GM12873 (cell line): ENCODE results near the gene RBBP4.

Experiments
- TF ChIP-seq, protein P1 (sequence below): IDR thresholded peaks from 2 replicates; pipeline ENCODE4 v1.5.1; 2012; ENCODE audit warnings: low read depth, mild to moderate bottlenecking, moderate library complexity, low read length, control low read depth; ENCODE audit not compliant: insufficient read depth; ENCODE audit errors: missing control alignments

Gene RBBP4

GRCh38 chr1:32727876-32728275, 76.9 kb downstream of the RBBP4 start:
- TF ChIP-seq, protein P1, sequence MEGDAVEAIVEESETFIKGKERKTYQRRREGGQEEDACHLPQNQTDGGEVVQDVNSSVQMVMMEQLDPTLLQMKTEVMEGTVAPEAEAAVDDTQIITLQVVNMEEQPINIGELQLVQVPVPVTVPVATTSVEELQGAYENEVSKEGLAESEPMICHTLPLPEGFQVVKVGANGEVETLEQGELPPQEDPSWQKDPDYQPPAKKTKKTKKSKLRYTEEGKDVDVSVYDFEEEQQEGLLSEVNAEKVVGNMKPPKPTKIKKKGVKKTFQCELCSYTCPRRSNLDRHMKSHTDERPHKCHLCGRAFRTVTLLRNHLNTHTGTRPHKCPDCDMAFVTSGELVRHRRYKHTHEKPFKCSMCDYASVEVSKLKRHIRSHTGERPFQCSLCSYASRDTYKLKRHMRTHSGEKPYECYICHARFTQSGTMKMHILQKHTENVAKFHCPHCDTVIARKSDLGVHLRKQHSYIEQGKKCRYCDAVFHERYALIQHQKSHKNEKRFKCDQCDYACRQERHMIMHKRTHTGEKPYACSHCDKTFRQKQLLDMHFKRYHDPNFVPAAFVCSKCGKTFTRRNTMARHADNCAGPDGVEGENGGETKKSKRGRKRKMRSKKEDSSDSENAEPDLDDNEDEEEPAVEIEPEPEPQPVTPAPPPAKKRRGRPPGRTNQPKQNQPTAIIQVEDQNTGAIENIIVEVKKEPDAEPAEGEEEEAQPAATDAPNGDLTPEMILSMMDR: no peak

- TF ChIP-seq, protein P1: no peak
Measured at GRCh38 chr1:32728413-32729077, 77.5 kb downstream of the RBBP4 start.

DNA sequence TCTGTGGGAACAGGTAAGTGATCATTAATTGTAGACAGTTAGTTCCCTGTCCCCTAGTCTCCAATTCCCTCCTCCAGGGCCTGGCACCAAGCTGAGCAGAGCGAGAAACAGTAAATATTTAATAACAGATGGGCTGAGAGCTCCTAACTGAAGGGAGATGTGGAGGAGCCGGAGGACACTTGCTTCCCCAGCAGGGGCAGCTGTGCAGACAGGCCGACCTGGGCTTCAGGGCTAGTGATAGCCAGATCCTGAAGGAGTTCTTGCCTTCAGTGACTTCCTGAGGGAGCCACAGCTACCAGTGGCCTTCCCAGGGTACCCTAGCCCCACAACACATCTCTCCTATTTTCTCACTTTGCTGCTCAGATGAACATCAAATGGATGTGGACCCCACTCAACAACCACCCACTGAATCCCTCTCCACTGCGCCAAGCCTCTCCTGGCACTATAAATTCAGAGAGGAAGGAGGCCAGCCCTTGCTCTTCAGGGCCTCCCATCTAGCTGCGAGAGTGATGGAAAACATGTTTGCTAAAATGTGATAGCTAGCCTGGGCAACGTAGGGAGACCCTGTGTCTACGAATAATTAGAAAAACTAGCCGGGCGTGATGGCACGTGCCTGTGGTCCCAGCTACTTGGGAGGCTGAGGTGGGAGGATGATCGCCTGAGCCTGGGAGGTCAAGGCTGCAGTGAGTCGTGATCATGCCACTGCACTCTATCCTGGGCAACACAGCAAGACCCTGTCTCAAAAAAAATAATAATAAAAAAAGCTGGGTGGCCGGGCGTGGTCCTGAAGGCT, 78.4 kb downstream of the RBBP4 start:
- TF ChIP-seq, protein P1: no peak

DNA sequence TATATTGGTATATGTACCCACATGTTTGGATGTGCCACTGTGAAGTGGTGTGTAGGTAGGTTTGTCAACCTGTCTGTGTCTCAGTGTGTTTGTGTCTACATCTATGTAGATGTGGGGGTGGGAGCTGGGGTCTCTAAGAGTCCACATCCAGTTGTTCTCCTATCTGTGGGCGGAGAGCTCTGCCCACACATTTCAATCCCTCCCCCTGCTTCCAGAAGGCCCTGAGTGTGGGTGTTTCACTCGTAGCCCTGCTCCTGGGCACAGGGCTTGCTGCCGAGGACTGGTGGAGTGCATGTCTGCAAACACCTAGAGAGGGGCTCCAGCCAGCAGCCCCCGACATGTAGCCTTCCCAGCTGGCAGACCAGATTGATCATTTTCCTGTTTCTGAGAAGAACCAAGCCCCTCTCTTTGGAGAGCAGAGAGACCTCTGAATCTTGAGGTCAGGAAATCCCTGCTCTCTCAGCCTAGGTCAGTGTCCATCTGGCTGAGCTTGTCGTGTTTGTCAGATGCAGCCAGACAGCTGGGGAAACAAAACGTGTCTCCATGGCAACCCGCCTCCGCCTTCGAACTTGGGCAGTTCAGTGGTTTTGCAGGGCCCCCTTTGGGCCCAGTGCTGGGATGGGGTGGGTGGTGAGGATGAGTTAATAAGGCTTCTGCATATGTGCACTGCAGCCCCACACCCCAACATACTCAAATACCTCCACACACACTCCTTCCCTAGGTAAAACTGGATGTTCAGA, 82.7 kb downstream of the RBBP4 start:
- TF ChIP-seq, protein P1: no peak
